ENCODE results near the gene PIPOX.

DNA sequence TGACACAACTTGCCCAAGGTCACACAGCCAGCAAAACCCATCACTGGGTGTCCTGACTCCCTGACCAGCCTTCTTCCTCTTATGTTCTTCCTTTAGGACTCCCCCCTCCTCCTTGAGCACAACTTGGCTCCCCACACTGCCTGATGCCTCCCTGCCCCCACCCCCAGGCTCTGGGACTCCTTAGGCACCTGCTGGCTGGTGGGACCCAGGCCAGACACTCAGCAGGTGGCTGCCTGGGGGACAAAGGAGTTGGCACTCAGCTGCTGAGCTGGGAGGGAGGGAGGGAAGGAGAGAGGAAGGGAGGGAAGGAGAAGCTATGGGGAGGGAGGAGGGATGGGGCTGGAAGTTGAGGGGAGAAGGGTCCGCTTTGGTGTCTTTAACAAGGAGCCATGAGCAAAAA lies 45.1 kb upstream of the PIPOX start:
- TF ChIP-seq EZH2phosphoT487 (IDR thresholded peaks at IDR 0.05; ENCODE audit: low read depth, severe bottlenecking, unreplicated experiment): no peak
- TF ChIP-seq, protein P1, sequence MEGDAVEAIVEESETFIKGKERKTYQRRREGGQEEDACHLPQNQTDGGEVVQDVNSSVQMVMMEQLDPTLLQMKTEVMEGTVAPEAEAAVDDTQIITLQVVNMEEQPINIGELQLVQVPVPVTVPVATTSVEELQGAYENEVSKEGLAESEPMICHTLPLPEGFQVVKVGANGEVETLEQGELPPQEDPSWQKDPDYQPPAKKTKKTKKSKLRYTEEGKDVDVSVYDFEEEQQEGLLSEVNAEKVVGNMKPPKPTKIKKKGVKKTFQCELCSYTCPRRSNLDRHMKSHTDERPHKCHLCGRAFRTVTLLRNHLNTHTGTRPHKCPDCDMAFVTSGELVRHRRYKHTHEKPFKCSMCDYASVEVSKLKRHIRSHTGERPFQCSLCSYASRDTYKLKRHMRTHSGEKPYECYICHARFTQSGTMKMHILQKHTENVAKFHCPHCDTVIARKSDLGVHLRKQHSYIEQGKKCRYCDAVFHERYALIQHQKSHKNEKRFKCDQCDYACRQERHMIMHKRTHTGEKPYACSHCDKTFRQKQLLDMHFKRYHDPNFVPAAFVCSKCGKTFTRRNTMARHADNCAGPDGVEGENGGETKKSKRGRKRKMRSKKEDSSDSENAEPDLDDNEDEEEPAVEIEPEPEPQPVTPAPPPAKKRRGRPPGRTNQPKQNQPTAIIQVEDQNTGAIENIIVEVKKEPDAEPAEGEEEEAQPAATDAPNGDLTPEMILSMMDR (IDR thresholded peaks at IDR 0.05; ENCODE audit: poor library complexity): no peak
